ENCODE measurements around the gene RAVER2.

- TF ChIP-seq CTCF (IDR thresholded peaks at IDR 0.05; ENCODE audit: low read length) (no peak), EZH2 (IDR thresholded peaks at IDR 0.05; ENCODE audit: borderline replicate concordance, low read length) (no peak)
These were observed 5.2 kb downstream of the RAVER2 start for GRCh38 chr1:64750092-64750491.

Measured in OCI-LY1 (cell line).